Measurements from ENCODE around the gene FBN1.

Gene FBN1

GRCh38 chr15:48590723-48591122 is 54.8 kb downstream of the FBN1 start:
- no peak for TF ChIP-seq PPARA (CRISPR knock-in tag; IDR thresholded peaks at IDR 0.05; ENCODE audit: borderline replicate concordance)
- no peak for ATAC-seq

GRCh38 chr15:48584812-48585563 is 60.5 kb downstream of the FBN1 start:
- no peak for ATAC-seq
- TF ChIP-seq ZFP30 (CRISPR knock-in tag; IDR thresholded peaks at IDR 0.05) = no peak
- no peak for TF ChIP-seq GLIS3 (CRISPR knock-in tag; IDR thresholded peaks at IDR 0.05)
- TF ChIP-seq PATZ1 (CRISPR knock-in tag; IDR thresholded peaks at IDR 0.05; ENCODE audit: borderline replicate concordance) = no peak
- TF ChIP-seq PPARA (CRISPR knock-in tag; IDR thresholded peaks at IDR 0.05; ENCODE audit: borderline replicate concordance) = no peak
- TF ChIP-seq ZC3H10 (CRISPR knock-in tag; IDR thresholded peaks at IDR 0.05) = no peak
- TF ChIP-seq ZNF565 (CRISPR knock-in tag; conservative IDR thresholded peaks at IDR 0.05; ENCODE audit: low read depth) = no peak
- TF ChIP-seq ARNTL (CRISPR knock-in tag; IDR thresholded peaks at IDR 0.05; ENCODE audit: borderline replicate concordance, low read depth) = no peak
- TF ChIP-seq TSHZ2 (CRISPR knock-in tag; IDR thresholded peaks at IDR 0.05) = no peak
- TF ChIP-seq OSR1 (CRISPR knock-in tag; IDR thresholded peaks at IDR 0.05) = no peak
- TF ChIP-seq ISL1 (CRISPR knock-in tag; IDR thresholded peaks at IDR 0.05) = no peak
- no peak for TF ChIP-seq ZNF70 (CRISPR knock-in tag; IDR thresholded peaks at IDR 0.05)
- TF ChIP-seq ESRRG (CRISPR knock-in tag; IDR thresholded peaks at IDR 0.05) = no peak
- no peak for TF ChIP-seq RARB (CRISPR knock-in tag; IDR thresholded peaks at IDR 0.05)

- TF ChIP-seq ZNF565 (CRISPR knock-in tag; conservative IDR thresholded peaks at IDR 0.05; ENCODE audit: low read depth) = no peak
- TF ChIP-seq ESRRG (CRISPR knock-in tag; IDR thresholded peaks at IDR 0.05) = no peak
- TF ChIP-seq GLIS3 (CRISPR knock-in tag; IDR thresholded peaks at IDR 0.05) = no peak
- no peak for TF ChIP-seq ZNF8 (CRISPR knock-in tag; IDR thresholded peaks at IDR 0.05)
- TF ChIP-seq PPARA (CRISPR knock-in tag; IDR thresholded peaks at IDR 0.05; ENCODE audit: borderline replicate concordance) = no peak
- TF ChIP-seq RARB (CRISPR knock-in tag; IDR thresholded peaks at IDR 0.05) = no peak
- TF ChIP-seq TOX (CRISPR knock-in tag; IDR thresholded peaks at IDR 0.05; ENCODE audit: borderline replicate concordance) = no peak
- TF ChIP-seq ISL1 (CRISPR knock-in tag; IDR thresholded peaks at IDR 0.05) = no peak
- TF ChIP-seq PATZ1 (CRISPR knock-in tag; IDR thresholded peaks at IDR 0.05; ENCODE audit: borderline replicate concordance) = no peak
- ATAC-seq = no peak
These were observed 61.3 kb downstream of the FBN1 start for GRCh38 chr15:48584090-48584811.

- ATAC-seq = no peak
- TF ChIP-seq RARB (CRISPR knock-in tag; IDR thresholded peaks at IDR 0.05) = no peak
- no peak for TF ChIP-seq CSRNP3 (CRISPR knock-in tag; IDR thresholded peaks at IDR 0.05)
- no peak for TF ChIP-seq TSHZ2 (CRISPR knock-in tag; IDR thresholded peaks at IDR 0.05)
- no peak for TF ChIP-seq ZNF565 (CRISPR knock-in tag; conservative IDR thresholded peaks at IDR 0.05; ENCODE audit: low read depth)
- no peak for TF ChIP-seq TOX (CRISPR knock-in tag; IDR thresholded peaks at IDR 0.05; ENCODE audit: borderline replicate concordance)
- no peak for TF ChIP-seq TCF4 (CRISPR knock-in tag; IDR thresholded peaks at IDR 0.05; ENCODE audit: borderline replicate concordance)
- TF ChIP-seq PPARA (CRISPR knock-in tag; IDR thresholded peaks at IDR 0.05; ENCODE audit: borderline replicate concordance) = no peak
- TF ChIP-seq ESRRG (CRISPR knock-in tag; IDR thresholded peaks at IDR 0.05) = no peak
- no peak for TF ChIP-seq OSR1 (CRISPR knock-in tag; IDR thresholded peaks at IDR 0.05)
- TF ChIP-seq PATZ1 (CRISPR knock-in tag; IDR thresholded peaks at IDR 0.05; ENCODE audit: borderline replicate concordance) = no peak
These were observed 62.9 kb downstream of the FBN1 start for GRCh38 chr15:48582452-48583247.
